Kidney (tissue), 14 donors: ENCODE results near the gene DIAPH3. TPM values are rescaled to one million over a fixed set of nuclear protein-coding genes. Genes with fewer than 3 reads are reported as not detected.

Experiments
- DNase-seq, 5 donors: peaks; one replicate each; pipeline ENCODE4 v3.0.0-alpha.2; 2013 to 2020
- FAIRE-seq: peaks from 2 replicates; lab custom pipeline; 2012; peaks lifted over from hg19 to GRCh38; lab: Jason Lieb, UNC
- H3K27ac ChIP-seq, 2 donors: one replicate each; pipeline ENCODE4 v1.7.0; 2013; ENCODE audit warnings: low read depth in 2 of 2, low read length in 2 of 2, inconsistent platforms in 1 of 2
- H3K27me3 ChIP-seq: one replicate; pipeline ENCODE4 v1.7.1; 2013; ENCODE audit warnings: low read length, inconsistent platforms; ENCODE audit not compliant: control insufficient read depth, insufficient read depth
- H3K36me3 ChIP-seq, 3 donors: one replicate each; pipeline versions ENCODE4 v1.7.0 to v1.7.1; 2013; ENCODE audit warnings: low read length in 3 of 3, control low read depth in 1 of 3, inconsistent platforms in 1 of 3; ENCODE audit not compliant: insufficient read depth in 3 of 3, control insufficient read depth in 2 of 3
- H3K4me1 ChIP-seq, 3 donors: one replicate each; pipeline versions ENCODE4 v1.7.0 to v1.7.1; 2013; ENCODE audit warnings: low read length in 3 of 3, inconsistent platforms in 1 of 3, low read depth in 1 of 3; ENCODE audit not compliant: control insufficient read depth in 2 of 3, insufficient read depth in 2 of 3
- H3K4me3 ChIP-seq, 3 donors: one replicate each; pipeline versions ENCODE4 v1.7.0 to v1.8.1; 2013; ENCODE audit warnings: low read length in 3 of 3, control low read depth in 1 of 3, inconsistent platforms in 1 of 3
- H3K9ac ChIP-seq, 3 donors: one replicate each; pipeline versions ENCODE4 v1.7.0 to v1.7.1; 2013; ENCODE audit warnings: low read length in 3 of 3, control low read depth in 1 of 3, inconsistent platforms in 1 of 3
- H3K9me3 ChIP-seq, 3 donors: one replicate each; pipeline versions ENCODE4 v1.7.0 to v1.7.1; 2013; ENCODE audit warnings: low read length in 3 of 3, control low read depth in 1 of 3, inconsistent platforms in 1 of 3; ENCODE audit not compliant: control insufficient read depth in 2 of 3, insufficient read depth in 1 of 3
- intact Hi-C: fragments of 100-400 bp; cut with DNase I; formaldehyde crosslinking; loops from one replicate; pipeline ENCODE4 v1.11.1; 2022
- polyA plus RNA-seq: library from polyadenylated mRNA; stranded (reverse); fragments of 350-450 nt; fragmentation: Illumina TruSeq; extraction: RNeasy Lipid Tissue Mini Kit (QIAGEN cat#74804); gene quantifications from one replicate; pipeline ENCODE4 v1.2.3, GENCODE V29; 2014; ENCODE audit warnings: low read depth, low replicate concordance; ENCODE audit not compliant: insufficient read depth
- total RNA-seq: library from RNA; stranded (reverse); fragmentation: NEBNext Ultra II Directional; extraction: Animal tissue kit (Norgen Biotek cat#: 25700); gene quantifications from one replicate; pipeline ENCODE4 v1.2.1, GENCODE V29; 2021
- TF ChIP-seq, protein P1 (sequence below): IDR thresholded peaks from 3 replicates; pipeline ENCODE4 v1.5.1; 2012; ENCODE audit warnings: mild to moderate bottlenecking, moderate library complexity, borderline replicate concordance; ENCODE audit not compliant: insufficient read depth; ENCODE audit errors: extremely low read depth
- donor health status: control.
- donor health status: control.
- donor health status: control.
- donor health status: control.
- donor health status: control.
- donor health status: DM: yes; HTN: yes; CAD: no.
- donor health status: Normal renal cell carcinoma (clear cell type).

DIAPH3 gene
- total and polyA plus RNA-seq, 2 donors from 2014 or later = 2.0 to 2.7 TPM

DNA sequence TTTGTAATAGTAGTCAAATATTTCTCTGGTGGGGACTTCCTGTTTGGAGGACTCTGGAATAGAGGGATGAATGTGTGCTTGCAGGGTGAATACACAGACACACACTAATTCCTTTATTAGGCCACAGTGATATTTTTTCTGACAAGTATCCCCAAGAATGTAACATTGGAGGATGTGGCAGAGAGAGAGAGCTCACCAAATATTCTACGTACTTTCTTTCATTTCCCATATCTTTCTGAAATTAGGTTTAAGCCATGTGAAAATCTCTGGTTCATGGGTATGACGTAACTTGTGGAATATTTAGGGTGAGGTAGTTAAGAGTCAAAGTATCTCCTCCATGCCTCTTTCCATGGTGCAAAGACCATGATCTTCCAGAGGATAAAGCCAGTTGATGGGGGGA lies 463.4 kb downstream of the DIAPH3 start:
- Histone ChIP-seq H3K27ac (no peak overlapping the region), H3K4me1 (no peaks in the 10 kb centered on the region), H3K9me3 (no peaks in the 10 kb centered on the region), H3K4me3 (no peak overlapping the region), H3K36me3 (no peaks in the 10 kb centered on the region), H3K27me3 (no peaks in the 10 kb centered on the region), H3K9ac (no peak overlapping the region)
- FAIRE-seq = no peak
- no peak for DNase-seq
- TF ChIP-seq, protein P1, sequence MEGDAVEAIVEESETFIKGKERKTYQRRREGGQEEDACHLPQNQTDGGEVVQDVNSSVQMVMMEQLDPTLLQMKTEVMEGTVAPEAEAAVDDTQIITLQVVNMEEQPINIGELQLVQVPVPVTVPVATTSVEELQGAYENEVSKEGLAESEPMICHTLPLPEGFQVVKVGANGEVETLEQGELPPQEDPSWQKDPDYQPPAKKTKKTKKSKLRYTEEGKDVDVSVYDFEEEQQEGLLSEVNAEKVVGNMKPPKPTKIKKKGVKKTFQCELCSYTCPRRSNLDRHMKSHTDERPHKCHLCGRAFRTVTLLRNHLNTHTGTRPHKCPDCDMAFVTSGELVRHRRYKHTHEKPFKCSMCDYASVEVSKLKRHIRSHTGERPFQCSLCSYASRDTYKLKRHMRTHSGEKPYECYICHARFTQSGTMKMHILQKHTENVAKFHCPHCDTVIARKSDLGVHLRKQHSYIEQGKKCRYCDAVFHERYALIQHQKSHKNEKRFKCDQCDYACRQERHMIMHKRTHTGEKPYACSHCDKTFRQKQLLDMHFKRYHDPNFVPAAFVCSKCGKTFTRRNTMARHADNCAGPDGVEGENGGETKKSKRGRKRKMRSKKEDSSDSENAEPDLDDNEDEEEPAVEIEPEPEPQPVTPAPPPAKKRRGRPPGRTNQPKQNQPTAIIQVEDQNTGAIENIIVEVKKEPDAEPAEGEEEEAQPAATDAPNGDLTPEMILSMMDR = no peak
- intact Hi-C loops = no loop called here

- Histone ChIP-seq H3K36me3 (no peaks in the 10 kb centered on the region), H3K4me1 (no peaks in the 10 kb centered on the region), H3K27me3 (no peaks in the 10 kb centered on the region), H3K9me3 (no peaks in the 10 kb centered on the region), H3K27ac (no peak overlapping the region), H3K9ac (no peak overlapping the region), H3K4me3 (no peak overlapping the region)
- TF ChIP-seq, protein P1 = no peak
- no peak for DNase-seq
- no peak for FAIRE-seq
- intact Hi-C loops = no loop called here
These were observed 467.5 kb downstream of the DIAPH3 start for GRCh38 chr13:59696271-59696670.

- Histone ChIP-seq H3K9ac (no peak overlapping the region), H3K4me1 (no peaks in the 10 kb centered on the region), H3K9me3 (no peaks in the 10 kb centered on the region), H3K36me3 (no peaks in the 10 kb centered on the region), H3K4me3 (no peak overlapping the region), H3K27me3 (no peaks in the 10 kb centered on the region), H3K27ac (no peak overlapping the region)
- DNase-seq = no peak
- TF ChIP-seq, protein P1 = no peak
- intact Hi-C loops = no loop called here
- no peak for FAIRE-seq
These were observed 472.1 kb downstream of the DIAPH3 start for GRCh38 chr13:59691501-59692066.
